Glutamatergic neuron (in vitro differentiated cells): ENCODE measurements around the gene ESPNL. TPM values are rescaled to one million over a fixed set of nuclear protein-coding genes. Genes with fewer than 3 reads are reported as not detected.

ENCODE experiments used
- DNase-seq: peaks from one replicate; pipeline ENCODE4 v3.0.0; 2022
- H3K27ac Mint-ChIP-seq: one replicate; pipeline ENCODE4 v1.8.0; 2020; ENCODE audit warnings: mild to moderate bottlenecking, mixed read lengths, inconsistent platforms; ENCODE audit not compliant: unreplicated experiment
- H3K27me3 Mint-ChIP-seq: one replicate; pipeline ENCODE4 v1.8.0; 2020; ENCODE audit warnings: mild to moderate bottlenecking, moderate library complexity, mixed read lengths, inconsistent platforms; ENCODE audit not compliant: unreplicated experiment
- H3K36me3 Mint-ChIP-seq: one replicate; pipeline ENCODE4 v1.8.0; 2020; ENCODE audit warnings: mild to moderate bottlenecking, mixed read lengths, inconsistent platforms; ENCODE audit not compliant: unreplicated experiment
- H3K4me1 Mint-ChIP-seq: one replicate; pipeline ENCODE4 v1.8.0; 2020; ENCODE audit warnings: mild to moderate bottlenecking, low read depth, mixed read lengths, inconsistent platforms; ENCODE audit not compliant: unreplicated experiment
- H3K4me3 Mint-ChIP-seq: one replicate; pipeline ENCODE4 v1.8.0; 2020; ENCODE audit warnings: mild to moderate bottlenecking, mixed read lengths, inconsistent platforms; ENCODE audit not compliant: unreplicated experiment
- H3K9me3 Mint-ChIP-seq: one replicate; pipeline ENCODE4 v1.8.0; 2020; ENCODE audit warnings: mild to moderate bottlenecking, moderate library complexity, mixed read lengths, inconsistent platforms; ENCODE audit not compliant: unreplicated experiment
- CTCF ChIP-seq: fragments of 200-600 bp; sonication (generic); IDR thresholded peaks from one replicate; pipeline ENCODE4 v1.5.0; 2021; ENCODE audit not compliant: partially characterized antibody, unreplicated experiment
- total RNA-seq: library from RNA; stranded (reverse); fragmentation: NEBNext Ultra II Directional; extraction: Animal tissue kit (Norgen Biotek cat#: 25700); gene quantifications from one replicate; pipeline ENCODE4 v1.2.1, GENCODE V29; 2021; ENCODE audit not compliant: unreplicated experiment

Gene ESPNL
- total RNA-seq, 1 donor from 2014 or later: 0.81 TPM

GRCh38 chr2:238083919-238084318 lies 16.2 kb upstream of the ESPNL start:
- Mint-ChIP-seq H3K4me3 (no peak overlapping the region), H3K36me3 (peaks cover 17% of the 10 kb centered on the region), H3K27me3 (peaks cover 2% of the 10 kb centered on the region), H3K27ac (no peak overlapping the region), H3K9me3 (no peaks in the 10 kb centered on the region), H3K4me1 (no peaks in the 10 kb centered on the region)
- no peak for TF ChIP-seq CTCF
- DNase-seq: no peak

GRCh38 chr2:238084761-238085160 lies 15.4 kb upstream of the ESPNL start:
- Mint-ChIP-seq H3K27ac (no peak overlapping the region), H3K36me3 (peaks cover 15% of the 10 kb centered on the region), H3K4me3 (no peak overlapping the region), H3K27me3 (peaks cover 2% of the 10 kb centered on the region), H3K9me3 (no peaks in the 10 kb centered on the region), H3K4me1 (no peaks in the 10 kb centered on the region)
- DNase-seq: no peak
- TF ChIP-seq CTCF: no peak

GRCh38 chr2:238085899-238086298 lies 14.2 kb upstream of the ESPNL start:
- Mint-ChIP-seq H3K4me1 (no peaks in the 10 kb centered on the region), H3K27ac (no peak overlapping the region), H3K36me3 (peaks cover 10% of the 10 kb centered on the region), H3K9me3 (no peaks in the 10 kb centered on the region), H3K4me3 (no peak overlapping the region), H3K27me3 (peaks cover 2% of the 10 kb centered on the region)
- DNase-seq: no peak
- TF ChIP-seq CTCF: no peak

GRCh38 chr2:238087211-238087610 lies 12.9 kb upstream of the ESPNL start:
- no peak for DNase-seq
- H3K4me1 Mint-ChIP-seq: no peaks in the 10 kb centered on the region
- H3K9me3 Mint-ChIP-seq: no peaks in the 10 kb centered on the region
- H3K36me3 Mint-ChIP-seq: peaks cover 5% of the 10 kb centered on the region
- H3K27ac Mint-ChIP-seq: no peak overlapping the region
- H3K27me3 Mint-ChIP-seq: peaks cover 3% of the 10 kb centered on the region
- TF ChIP-seq CTCF: no peak
- no peak overlapping the region for H3K4me3 Mint-ChIP-seq

GRCh38 chr2:238090887-238091286 lies 9.3 kb upstream of the ESPNL start:
- Mint-ChIP-seq H3K4me3 (no peak overlapping the region), H3K9me3 (peaks cover 7% of the 10 kb centered on the region), H3K36me3 (no peaks in the 10 kb centered on the region), H3K27me3 (peaks cover 10% of the 10 kb centered on the region), H3K27ac (no peak overlapping the region), H3K4me1 (peaks cover 3% of the 10 kb centered on the region)
- no peak for DNase-seq
- TF ChIP-seq CTCF: no peak
